ENCODE data around the gene RAB43.
"Not testable (repeated sequence)": the region's sequence is repeated elsewhere in the genome, so short reads cannot be mapped to it uniquely, and the experiment has no call there.

Gene RAB43

GRCh38 chr3:129095285-129095684 is 26.3 kb downstream of the RAB43 start:
- DNase-seq (ENCODE audit: low read depth in 2 of 2): no peak

- not testable (repeated sequence) for DNase-seq (ENCODE audit: low read depth in 2 of 2)
Observed at GRCh38 chr3:129088312-129088711, 33.3 kb downstream of the RAB43 start.

- not testable (repeated sequence) for DNase-seq (ENCODE audit: low read depth in 2 of 2)
Observed at GRCh38 chr3:129087904-129088303, 33.7 kb downstream of the RAB43 start.

GRCh38 chr3:129087138-129087702 is 34.4 kb downstream of the RAB43 start:
- DNase-seq (ENCODE audit: low read depth in 2 of 2): no peak

GRCh38 chr3:129085818-129086217 is 35.8 kb downstream of the RAB43 start:
- no peak for DNase-seq (ENCODE audit: low read depth in 2 of 2)

- DNase-seq (ENCODE audit: low read depth in 2 of 2): no peak
Observed at GRCh38 chr3:129085165-129085715, 36.4 kb downstream of the RAB43 start.

GRCh38 chr3:129084501-129084900 is 37.1 kb downstream of the RAB43 start:
- DNase-seq (ENCODE audit: low read depth in 2 of 2): no peak

- DNase-seq (ENCODE audit: low read depth in 2 of 2): no peak
Observed at GRCh38 chr3:129082026-129082425, 39.6 kb downstream of the RAB43 start.

- no peak for DNase-seq (ENCODE audit: low read depth in 2 of 2)
Observed at GRCh38 chr3:129081503-129081902, 40.1 kb downstream of the RAB43 start.

GRCh38 chr3:129078510-129078909 is 43.1 kb downstream of the RAB43 start:
- no peak for DNase-seq (ENCODE audit: low read depth in 2 of 2)

GRCh38 chr3:129077222-129077621 is 44.4 kb downstream of the RAB43 start:
- no peak for DNase-seq (ENCODE audit: low read depth in 2 of 2)

GRCh38 chr3:129070086-129070885 is 51.3 kb downstream of the RAB43 start:
- DNase-seq (ENCODE audit: low read depth in 2 of 2): no peak

GRCh38 chr3:129069313-129070085 is 52.1 kb downstream of the RAB43 start:
- not testable (repeated sequence) for DNase-seq (ENCODE audit: low read depth in 2 of 2)

- DNase-seq (ENCODE audit: low read depth in 2 of 2): no peak
Observed at GRCh38 chr3:129068291-129068886, 53.2 kb downstream of the RAB43 start.

- not testable (repeated sequence) for DNase-seq (ENCODE audit: low read depth in 2 of 2)
Observed at GRCh38 chr3:129067719-129068118, 53.9 kb downstream of the RAB43 start.

- DNase-seq (ENCODE audit: low read depth in 2 of 2): no peak
Observed at GRCh38 chr3:129065720-129066073, 55.9 kb downstream of the RAB43 start.

GRCh38 chr3:129065016-129065719 is 56.4 kb downstream of the RAB43 start:
- no peak for DNase-seq (ENCODE audit: low read depth in 2 of 2)

- DNase-seq (ENCODE audit: low read depth in 2 of 2): no peak
Observed at GRCh38 chr3:129063841-129064482, 57.6 kb downstream of the RAB43 start.

- no peak for DNase-seq (ENCODE audit: low read depth in 2 of 2)
Observed at GRCh38 chr3:129063091-129063640, 58.4 kb downstream of the RAB43 start.

Data from stimulated activated CD8-positive, alpha-beta memory T cell treated with anti-CD3 and anti-CD28 coated beads, Interleukin-15, amount 100 ng/mL, for 4 hours (primary cell).